Endothelial cell (in vitro differentiated cells): ENCODE data around the gene CIC. TPM values are rescaled to one million over a fixed set of nuclear protein-coding genes. Genes with fewer than 3 reads are reported as not detected.
A peak's percentile ranks its signal among the peaks of the same experiment; 100 is the strongest.

ENCODE experiments used
- DNase-seq: peaks from one replicate; pipeline ENCODE4 v3.0.0; 2021; ENCODE audit warnings: low spot score
- H3K27ac Mint-ChIP-seq: one replicate; pipeline ENCODE4 v1.8.0; 2021; ENCODE audit warnings: mixed read lengths, inconsistent platforms; ENCODE audit not compliant: unreplicated experiment
- H3K27me3 Mint-ChIP-seq: one replicate; pipeline ENCODE4 v1.8.0; 2021; ENCODE audit warnings: mild to moderate bottlenecking, moderate library complexity, mixed read lengths, inconsistent platforms; ENCODE audit not compliant: unreplicated experiment
- H3K36me3 Mint-ChIP-seq: one replicate; pipeline ENCODE4 v1.8.0; 2021; ENCODE audit warnings: mild to moderate bottlenecking, low read depth, mixed read lengths, inconsistent platforms; ENCODE audit not compliant: unreplicated experiment
- H3K4me1 Mint-ChIP-seq: one replicate; pipeline ENCODE4 v1.8.0; 2021; ENCODE audit warnings: mild to moderate bottlenecking, mixed read lengths, inconsistent platforms; ENCODE audit not compliant: unreplicated experiment
- H3K4me3 Mint-ChIP-seq: one replicate; pipeline ENCODE4 v1.8.0; 2021; ENCODE audit warnings: mild to moderate bottlenecking, mixed read lengths, inconsistent platforms; ENCODE audit not compliant: unreplicated experiment
- H3K9me3 Mint-ChIP-seq: one replicate; pipeline ENCODE4 v1.8.0; 2021; ENCODE audit warnings: mixed read lengths, inconsistent platforms; ENCODE audit not compliant: unreplicated experiment
- CTCF ChIP-seq: fragments of 200-600 bp; sonication (generic); IDR thresholded peaks from one replicate; pipeline ENCODE4 v1.5.0; 2021; ENCODE audit warnings: antibody characterized with exemption; ENCODE audit not compliant: unreplicated experiment
- total RNA-seq: library from RNA; stranded (reverse); fragmentation: NEBNext Ultra II Directional; extraction: Animal tissue kit (Norgen Biotek cat#: 25700); gene quantifications from one replicate; pipeline ENCODE4 v1.2.1, GENCODE V29; 2021; ENCODE audit not compliant: unreplicated experiment

CIC gene
- total RNA-seq, 1 donor from 2014 or later, result 85.7 TPM

- DNase-seq, result peak; percentile 97
- no peak overlapping the region for H3K27ac Mint-ChIP-seq
- peaks cover 2% of the 10 kb centered on the region for H3K27me3 Mint-ChIP-seq
- TF ChIP-seq CTCF, result no peak
- H3K9me3 Mint-ChIP-seq, result no peaks in the 10 kb centered on the region
- peaks cover 6% of the 10 kb centered on the region for H3K36me3 Mint-ChIP-seq
- peaks cover 28% of the 10 kb centered on the region for H3K4me1 Mint-ChIP-seq
- H3K4me3 Mint-ChIP-seq, result no peak overlapping the region
These were observed 829 bp upstream of the CIC start for GRCh38 chr19:42268142-42268703.

GRCh38 chr19:42269478-42270345, 660 bp downstream of the CIC start:
- H3K27ac Mint-ChIP-seq, result peak overlapping the region; percentile 90

GRCh38 chr19:42270346-42271044, 1.4 kb downstream of the CIC start:
- H3K27ac Mint-ChIP-seq, result peak overlapping the region; percentile 90
- no peak for TF ChIP-seq CTCF
- peaks cover 5% of the 10 kb centered on the region for H3K27me3 Mint-ChIP-seq
- H3K4me3 Mint-ChIP-seq, result no peak overlapping the region
- no peak for DNase-seq
- peaks cover 15% of the 10 kb centered on the region for H3K36me3 Mint-ChIP-seq
- peaks cover 32% of the 10 kb centered on the region for H3K4me1 Mint-ChIP-seq
- H3K9me3 Mint-ChIP-seq, result no peaks in the 10 kb centered on the region

More at GRCh38 chr19:42269478-42270345, 660 bp downstream of the CIC start:
- H3K36me3 Mint-ChIP-seq, result peaks cover 9% of the 10 kb centered on the region
- H3K4me3 Mint-ChIP-seq, result no peak overlapping the region
- peaks cover 2% of the 10 kb centered on the region for H3K27me3 Mint-ChIP-seq
- H3K4me1 Mint-ChIP-seq, result peaks cover 30% of the 10 kb centered on the region
- H3K9me3 Mint-ChIP-seq, result no peaks in the 10 kb centered on the region
- no peak for DNase-seq
- no peak for TF ChIP-seq CTCF

- Mint-ChIP-seq H3K4me3 (peak overlapping the region; percentile 67), H3K4me1 (peaks cover 35% of the 10 kb centered on the region), H3K27ac (peak overlapping the region; percentile 57), H3K36me3 (peaks cover 17% of the 10 kb centered on the region), H3K9me3 (no peaks in the 10 kb centered on the region), H3K27me3 (peaks cover 5% of the 10 kb centered on the region)
- DNase-seq, result no peak
- TF ChIP-seq CTCF, result no peak
These were observed 2.0 kb downstream of the CIC start for GRCh38 chr19:42271045-42271419.
